ENCODE results near the gene NEU2. TPM values are rescaled to one million over a fixed set of nuclear protein-coding genes. Genes with fewer than 3 reads are reported as not detected.

The NEU2 gene
- total RNA-seq, 1 experiment from 2014 or later: not detected

DNA sequence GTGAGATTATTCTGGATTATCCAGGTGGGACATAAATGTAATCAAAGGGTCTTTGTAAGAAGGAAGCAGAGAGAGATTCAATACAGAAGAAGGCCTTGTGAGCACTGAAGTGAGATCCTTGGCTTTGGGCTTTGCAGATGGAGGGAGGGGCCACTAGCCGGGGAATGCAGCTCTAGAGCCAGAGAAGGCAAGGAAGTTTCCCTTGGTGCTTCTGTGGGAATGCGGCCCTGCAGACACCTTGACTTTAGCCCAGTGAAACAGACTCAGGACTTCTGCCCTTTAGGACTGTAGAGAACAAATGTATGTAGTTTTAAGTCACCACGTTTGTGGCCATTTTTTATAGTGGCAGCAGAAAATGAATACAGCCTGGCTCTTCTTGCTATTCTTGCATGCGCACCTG, 8.1 kb downstream of the NEU2 start:
- H3K36me3 ChIP-seq (ENCODE audit: low read depth): no peaks in the 10 kb centered on the region
- ChIA-PET CTCF (interaction anchor here (0.6 kb wide), 1 partner anchor 220 kb away, joined by 3 read pairs; no protein-coding TSS in a partner anchor), POLR2A (ENCODE audit: unreplicated experiment) (no interaction called here)
- H3K4me3 ChIP-seq: no peak overlapping the region
- peaks cover 17% of the 10 kb centered on the region for H3K9me3 ChIP-seq (ENCODE audit: insufficient read depth, low read depth)
- no peaks in the 10 kb centered on the region for H3K27me3 ChIP-seq (ENCODE audit: insufficient read depth, low read depth)
- H2AFZ ChIP-seq: no peak overlapping the region
- TF ChIP-seq EZH2 (IDR thresholded peaks at IDR 0.05; ENCODE audit: low read depth): no peak
- TF ChIP-seq, protein P1, sequence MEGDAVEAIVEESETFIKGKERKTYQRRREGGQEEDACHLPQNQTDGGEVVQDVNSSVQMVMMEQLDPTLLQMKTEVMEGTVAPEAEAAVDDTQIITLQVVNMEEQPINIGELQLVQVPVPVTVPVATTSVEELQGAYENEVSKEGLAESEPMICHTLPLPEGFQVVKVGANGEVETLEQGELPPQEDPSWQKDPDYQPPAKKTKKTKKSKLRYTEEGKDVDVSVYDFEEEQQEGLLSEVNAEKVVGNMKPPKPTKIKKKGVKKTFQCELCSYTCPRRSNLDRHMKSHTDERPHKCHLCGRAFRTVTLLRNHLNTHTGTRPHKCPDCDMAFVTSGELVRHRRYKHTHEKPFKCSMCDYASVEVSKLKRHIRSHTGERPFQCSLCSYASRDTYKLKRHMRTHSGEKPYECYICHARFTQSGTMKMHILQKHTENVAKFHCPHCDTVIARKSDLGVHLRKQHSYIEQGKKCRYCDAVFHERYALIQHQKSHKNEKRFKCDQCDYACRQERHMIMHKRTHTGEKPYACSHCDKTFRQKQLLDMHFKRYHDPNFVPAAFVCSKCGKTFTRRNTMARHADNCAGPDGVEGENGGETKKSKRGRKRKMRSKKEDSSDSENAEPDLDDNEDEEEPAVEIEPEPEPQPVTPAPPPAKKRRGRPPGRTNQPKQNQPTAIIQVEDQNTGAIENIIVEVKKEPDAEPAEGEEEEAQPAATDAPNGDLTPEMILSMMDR (conservative IDR thresholded peaks at IDR 0.05): no peak
- H3K79me2 ChIP-seq (ENCODE audit: low read depth): no peaks in the 10 kb centered on the region
- H3K4me2 ChIP-seq: no peak overlapping the region
- no peaks in the 10 kb centered on the region for H3K9me2 ChIP-seq (ENCODE audit: insufficient read depth)
- H3K4me1 ChIP-seq (replicated peaks; ENCODE audit: insufficient read depth): peaks cover 13% of the 10 kb centered on the region; the same call in 1 of the 2 replicates
- DNase-seq: no peak
- H3K27ac ChIP-seq: no peak overlapping the region
- peaks cover 28% of the 10 kb centered on the region for H3F3A ChIP-seq (ENCODE audit: insufficient read depth, low read depth)
- BruUV-seq (replicated peaks): no TSS peak
- intact Hi-C loops (cut with micrococcal nuclease; ENCODE audit: unreplicated experiment): no loop called here
- no peaks in the 10 kb centered on the region for H4K20me1 ChIP-seq (ENCODE audit: insufficient read depth)

DNA sequence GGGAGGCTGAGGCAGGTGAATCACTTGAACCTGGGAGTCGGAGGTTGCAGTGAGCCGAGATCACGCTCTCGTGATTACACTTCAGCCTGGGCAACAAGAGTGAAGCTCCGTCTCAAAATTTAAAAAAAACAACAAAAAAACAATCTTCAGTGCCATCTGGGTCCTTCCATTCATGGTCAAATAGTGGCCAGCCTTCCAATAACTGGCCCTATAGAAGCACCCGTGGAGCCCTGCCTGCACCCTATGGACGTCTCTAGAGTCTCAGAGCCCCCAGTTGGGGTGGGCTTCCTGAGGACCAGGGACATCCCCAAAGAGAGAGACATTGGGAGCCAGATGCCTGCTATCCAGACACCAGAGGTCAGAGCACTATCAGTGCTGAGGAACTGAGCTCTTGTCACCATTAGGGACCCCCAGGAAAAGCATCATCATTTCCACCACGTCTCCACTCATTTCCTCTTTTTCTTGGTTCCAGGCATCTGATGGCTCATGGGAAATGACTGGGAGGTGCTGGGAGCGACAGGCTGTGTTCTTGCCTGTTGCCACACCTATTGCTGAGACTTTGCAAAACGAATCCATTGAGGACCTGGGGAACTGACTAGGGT, 9.4 kb downstream of the NEU2 start:
- ChIA-PET CTCF (no interaction called here), POLR2A (ENCODE audit: unreplicated experiment) (no interaction called here)
- no TSS peak for BruUV-seq (replicated peaks)

DNA sequence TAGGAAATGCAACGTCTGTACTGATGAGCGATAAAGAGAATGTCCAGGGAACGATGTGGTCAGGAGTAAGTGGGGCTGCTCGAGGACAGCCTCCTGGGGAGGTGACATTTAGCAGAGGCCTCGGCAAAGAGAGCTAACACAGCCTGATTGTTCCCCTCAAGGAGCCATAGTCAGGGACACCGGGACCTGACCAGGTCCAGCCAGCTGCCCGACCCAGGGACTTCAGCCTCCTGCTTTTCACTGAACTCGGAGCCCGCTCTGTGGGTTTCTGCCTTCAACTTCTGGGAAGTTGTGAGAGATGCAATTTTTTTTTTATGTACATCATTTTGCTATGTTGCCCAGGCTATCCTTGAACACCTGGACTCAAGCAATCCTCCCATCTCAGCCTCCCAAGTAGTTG, 10.1 kb downstream of the NEU2 start:
- Histone ChIP-seq H2AFZ (no peak overlapping the region), H4K20me1 (ENCODE audit: insufficient read depth) (no peaks in the 10 kb centered on the region), H3K27me3 (ENCODE audit: insufficient read depth, low read depth) (no peaks in the 10 kb centered on the region), H3K27ac (no peak overlapping the region), H3K9me2 (ENCODE audit: insufficient read depth) (no peaks in the 10 kb centered on the region), H3F3A (ENCODE audit: insufficient read depth, low read depth) (peaks cover 8% of the 10 kb centered on the region), H3K4me2 (no peak overlapping the region), H3K4me3 (no peak overlapping the region), H3K9me3 (ENCODE audit: insufficient read depth, low read depth) (peaks cover 9% of the 10 kb centered on the region), H3K36me3 (ENCODE audit: low read depth) (no peaks in the 10 kb centered on the region), H3K79me2 (ENCODE audit: low read depth) (no peaks in the 10 kb centered on the region), H3K4me1 (replicated peaks; ENCODE audit: insufficient read depth) (0 out of 2 replicates have a peak, but pooled peaks cover under 1% of the 10 kb centered on the region)
- ChIA-PET POLR2A (ENCODE audit: unreplicated experiment) (interaction anchor here (0.6 kb wide), 1 partner anchor 32 kb away, joined by 3 read pairs; no protein-coding TSS in a partner anchor), CTCF (no interaction called here)
- intact Hi-C loops (cut with micrococcal nuclease; ENCODE audit: unreplicated experiment): no loop called here
- TF ChIP-seq, protein P1 (conservative IDR thresholded peaks at IDR 0.05): no peak
- no peak for TF ChIP-seq EZH2 (IDR thresholded peaks at IDR 0.05; ENCODE audit: low read depth)
- no TSS peak for BruUV-seq (replicated peaks)
- no peak for DNase-seq

More for the DNA sequence above, 9.4 kb downstream of the NEU2 start:
- no peaks in the 10 kb centered on the region for H3K79me2 ChIP-seq (ENCODE audit: low read depth)
- no peak overlapping the region for H3K4me3 ChIP-seq
- intact Hi-C loops (cut with micrococcal nuclease; ENCODE audit: unreplicated experiment): no loop called here
- H3K4me1 ChIP-seq (replicated peaks; ENCODE audit: insufficient read depth): 0 out of 2 replicates have a peak, but pooled peaks cover 5% of the 10 kb centered on the region
- TF ChIP-seq EZH2 (IDR thresholded peaks at IDR 0.05; ENCODE audit: low read depth): no peak
- TF ChIP-seq, protein P1 (conservative IDR thresholded peaks at IDR 0.05): no peak
- H4K20me1 ChIP-seq (ENCODE audit: insufficient read depth): no peaks in the 10 kb centered on the region
- H3F3A ChIP-seq (ENCODE audit: insufficient read depth, low read depth): peaks cover 15% of the 10 kb centered on the region
- peaks cover 14% of the 10 kb centered on the region for H3K9me3 ChIP-seq (ENCODE audit: insufficient read depth, low read depth)
- no peaks in the 10 kb centered on the region for H3K9me2 ChIP-seq (ENCODE audit: insufficient read depth)
- H3K4me2 ChIP-seq: no peak overlapping the region
- no peak overlapping the region for H3K27ac ChIP-seq
- no peak for DNase-seq
- H2AFZ ChIP-seq: no peak overlapping the region
- H3K27me3 ChIP-seq (ENCODE audit: insufficient read depth, low read depth): no peaks in the 10 kb centered on the region
- H3K36me3 ChIP-seq (ENCODE audit: low read depth): no peaks in the 10 kb centered on the region
